Measurements from ENCODE around the gene BBX.

The BBX gene

DNA sequence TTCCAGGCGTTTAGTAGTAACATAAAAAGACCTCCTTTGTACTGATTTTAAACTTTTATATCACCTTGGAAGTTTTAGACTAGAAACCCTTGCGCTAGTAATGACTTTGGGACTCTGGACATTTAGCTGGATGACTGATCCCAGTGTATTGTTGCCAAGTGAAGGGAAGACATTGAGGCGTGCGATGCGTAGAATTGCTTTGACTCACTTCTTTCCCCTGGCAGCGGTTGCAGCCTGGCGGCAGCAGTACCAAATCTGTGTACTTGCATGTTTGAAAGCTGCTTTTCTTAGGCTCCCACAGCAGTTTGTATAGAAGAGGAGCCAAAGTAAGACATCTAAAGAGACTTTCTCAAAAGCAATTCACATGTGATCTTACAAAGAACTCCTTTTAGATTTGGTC lies 151.6 kb downstream of the BBX start:
- ATAC-seq: no peak
- no peak for TF ChIP-seq ZNF8 (CRISPR knock-in tag; IDR thresholded peaks at IDR 0.05)

DNA sequence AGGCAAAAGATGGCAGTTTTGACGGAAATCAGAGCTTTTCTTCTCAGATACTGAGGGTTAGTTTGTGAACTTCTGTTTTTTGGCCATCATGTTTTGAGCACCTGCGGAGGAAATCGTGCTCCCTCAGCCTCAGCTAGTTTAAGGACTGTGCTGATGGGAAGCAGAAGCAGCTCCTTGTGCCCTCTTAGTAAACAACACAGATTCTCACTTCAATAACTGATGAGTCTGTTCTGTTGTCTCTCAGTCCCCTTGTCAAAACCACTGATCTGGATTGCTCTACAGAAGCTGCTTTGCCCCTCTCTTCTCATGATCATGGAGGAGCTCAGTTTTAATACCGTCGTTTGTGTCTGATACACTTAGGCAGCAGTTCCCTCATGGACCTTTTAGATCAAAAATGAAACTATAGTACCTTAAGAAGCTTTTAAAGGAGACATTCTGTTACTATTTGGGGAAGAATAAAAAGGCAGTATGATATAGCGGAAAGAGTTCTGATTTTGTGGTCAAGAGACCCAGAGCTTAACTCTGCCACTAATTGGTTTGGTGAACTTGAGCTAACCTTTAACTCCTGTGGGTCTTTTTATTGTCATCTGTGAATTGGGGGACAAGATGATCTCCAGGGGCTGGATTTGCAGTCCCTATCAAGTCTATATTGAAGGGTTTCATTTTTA lies 152.6 kb downstream of the BBX start:
- peak; percentile 29; the same call in 2 of the 3 replicates for ATAC-seq
- TF ChIP-seq GLIS3 (CRISPR knock-in tag; IDR thresholded peaks at IDR 0.05): no peak

DNA sequence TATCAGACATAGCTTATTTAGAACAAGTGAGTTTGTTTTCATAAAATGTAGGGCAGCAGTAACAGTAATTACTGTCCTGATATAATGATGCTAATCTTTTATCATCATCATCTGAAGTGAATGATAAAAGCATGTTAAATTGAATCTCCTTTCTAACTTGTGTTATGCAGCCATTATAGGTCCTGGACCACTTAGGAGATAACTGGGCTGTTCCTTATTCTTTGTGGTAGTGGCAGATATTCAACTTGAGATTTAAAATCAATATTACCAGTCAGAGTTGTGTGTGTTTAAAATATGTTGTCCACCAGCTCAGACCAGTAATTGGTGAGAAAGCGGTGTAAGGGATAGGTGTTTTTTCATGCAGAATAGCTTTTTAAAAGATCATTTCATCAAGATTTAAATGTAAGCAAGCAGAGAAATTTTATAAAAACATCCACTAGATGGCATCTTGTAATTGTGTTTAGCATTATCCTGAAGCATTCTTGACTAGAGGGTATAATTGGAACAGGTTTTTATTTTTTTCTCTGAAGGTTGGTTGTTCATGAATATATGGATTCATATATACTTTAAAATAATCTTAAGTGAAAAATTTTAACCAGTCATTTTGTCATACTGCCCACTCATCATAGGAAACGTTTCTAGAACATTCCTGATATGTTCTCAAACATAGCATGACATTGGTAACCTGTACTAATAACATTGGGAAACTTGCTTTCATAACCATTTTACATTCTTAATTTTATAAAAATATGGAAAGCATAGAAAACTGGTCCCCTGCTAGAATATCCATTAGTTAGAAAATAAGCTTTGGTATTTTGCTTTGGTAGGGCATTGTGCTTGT lies 153.9 kb downstream of the BBX start:
- peak; percentile 77 for ATAC-seq
- TF ChIP-seq ZNF70 (CRISPR knock-in tag; IDR thresholded peaks at IDR 0.05) (no peak), OSR1 (CRISPR knock-in tag; IDR thresholded peaks at IDR 0.05) (no peak), ISL1 (CRISPR knock-in tag; IDR thresholded peaks at IDR 0.05) (no peak), BACH2 (CRISPR knock-in tag; IDR thresholded peaks at IDR 0.05; ENCODE audit: borderline replicate concordance) (no peak), ZFP3 (CRISPR knock-in tag; IDR thresholded peaks at IDR 0.05) (no peak), ZC3H10 (CRISPR knock-in tag; IDR thresholded peaks at IDR 0.05) (no peak)
- TF ChIP-seq, protein P1, sequence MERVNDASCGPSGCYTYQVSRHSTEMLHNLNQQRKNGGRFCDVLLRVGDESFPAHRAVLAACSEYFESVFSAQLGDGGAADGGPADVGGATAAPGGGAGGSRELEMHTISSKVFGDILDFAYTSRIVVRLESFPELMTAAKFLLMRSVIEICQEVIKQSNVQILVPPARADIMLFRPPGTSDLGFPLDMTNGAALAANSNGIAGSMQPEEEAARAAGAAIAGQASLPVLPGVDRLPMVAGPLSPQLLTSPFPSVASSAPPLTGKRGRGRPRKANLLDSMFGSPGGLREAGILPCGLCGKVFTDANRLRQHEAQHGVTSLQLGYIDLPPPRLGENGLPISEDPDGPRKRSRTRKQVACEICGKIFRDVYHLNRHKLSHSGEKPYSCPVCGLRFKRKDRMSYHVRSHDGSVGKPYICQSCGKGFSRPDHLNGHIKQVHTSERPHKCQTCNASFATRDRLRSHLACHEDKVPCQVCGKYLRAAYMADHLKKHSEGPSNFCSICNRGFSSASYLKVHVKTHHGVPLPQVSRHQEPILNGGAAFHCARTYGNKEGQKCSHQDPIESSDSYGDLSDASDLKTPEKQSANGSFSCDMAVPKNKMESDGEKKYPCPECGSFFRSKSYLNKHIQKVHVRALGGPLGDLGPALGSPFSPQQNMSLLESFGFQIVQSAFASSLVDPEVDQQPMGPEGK (CRISPR knock-in tag; IDR thresholded peaks at IDR 0.05; ENCODE audit: borderline replicate concordance): no peak
- TF ChIP-seq, protein P2, sequence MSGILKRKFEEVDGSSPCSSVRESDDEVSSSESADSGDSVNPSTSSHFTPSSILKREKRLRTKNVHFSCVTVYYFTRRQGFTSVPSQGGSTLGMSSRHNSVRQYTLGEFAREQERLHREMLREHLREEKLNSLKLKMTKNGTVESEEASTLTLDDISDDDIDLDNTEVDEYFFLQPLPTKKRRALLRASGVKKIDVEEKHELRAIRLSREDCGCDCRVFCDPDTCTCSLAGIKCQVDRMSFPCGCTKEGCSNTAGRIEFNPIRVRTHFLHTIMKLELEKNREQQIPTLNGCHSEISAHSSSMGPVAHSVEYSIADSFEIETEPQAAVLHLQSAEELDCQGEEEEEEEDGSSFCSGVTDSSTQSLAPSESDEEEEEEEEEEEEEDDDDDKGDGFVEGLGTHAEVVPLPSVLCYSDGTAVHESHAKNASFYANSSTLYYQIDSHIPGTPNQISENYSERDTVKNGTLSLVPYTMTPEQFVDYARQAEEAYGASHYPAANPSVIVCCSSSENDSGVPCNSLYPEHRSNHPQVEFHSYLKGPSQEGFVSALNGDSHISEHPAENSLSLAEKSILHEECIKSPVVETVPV (CRISPR knock-in tag; IDR thresholded peaks at IDR 0.05): no peak

DNA sequence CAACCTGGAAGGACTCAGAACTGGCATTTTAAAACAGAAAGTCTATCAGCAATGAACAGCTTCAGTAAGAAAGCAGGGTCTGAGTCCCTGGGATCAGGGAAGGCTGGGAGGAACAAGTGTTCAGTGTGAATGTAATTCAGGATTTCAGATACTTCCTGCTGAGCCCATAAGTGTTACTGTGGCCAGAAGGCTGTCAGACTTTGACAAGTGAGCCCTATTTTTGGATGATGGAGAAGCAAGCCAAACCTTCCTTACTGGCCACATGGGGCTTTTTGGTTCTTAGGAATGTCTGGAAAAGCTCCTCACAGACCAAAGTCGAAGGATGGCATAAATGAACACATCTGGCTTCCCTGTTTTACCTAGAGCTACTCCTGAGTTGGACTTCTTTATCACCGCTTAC lies 157.2 kb downstream of the BBX start:
- TF ChIP-seq ZNF565 (CRISPR knock-in tag; conservative IDR thresholded peaks at IDR 0.05; ENCODE audit: low read depth) (no peak), ZFP3 (CRISPR knock-in tag; IDR thresholded peaks at IDR 0.05) (no peak), CSDC2 (CRISPR knock-in tag; IDR thresholded peaks at IDR 0.05) (no peak), TCF4 (CRISPR knock-in tag; IDR thresholded peaks at IDR 0.05; ENCODE audit: borderline replicate concordance) (no peak), ZNF8 (CRISPR knock-in tag; IDR thresholded peaks at IDR 0.05) (no peak), SNAI2 (CRISPR knock-in tag; IDR thresholded peaks at IDR 0.05) (no peak), ISL1 (CRISPR knock-in tag; IDR thresholded peaks at IDR 0.05) (no peak)
- TF ChIP-seq, protein P3, sequence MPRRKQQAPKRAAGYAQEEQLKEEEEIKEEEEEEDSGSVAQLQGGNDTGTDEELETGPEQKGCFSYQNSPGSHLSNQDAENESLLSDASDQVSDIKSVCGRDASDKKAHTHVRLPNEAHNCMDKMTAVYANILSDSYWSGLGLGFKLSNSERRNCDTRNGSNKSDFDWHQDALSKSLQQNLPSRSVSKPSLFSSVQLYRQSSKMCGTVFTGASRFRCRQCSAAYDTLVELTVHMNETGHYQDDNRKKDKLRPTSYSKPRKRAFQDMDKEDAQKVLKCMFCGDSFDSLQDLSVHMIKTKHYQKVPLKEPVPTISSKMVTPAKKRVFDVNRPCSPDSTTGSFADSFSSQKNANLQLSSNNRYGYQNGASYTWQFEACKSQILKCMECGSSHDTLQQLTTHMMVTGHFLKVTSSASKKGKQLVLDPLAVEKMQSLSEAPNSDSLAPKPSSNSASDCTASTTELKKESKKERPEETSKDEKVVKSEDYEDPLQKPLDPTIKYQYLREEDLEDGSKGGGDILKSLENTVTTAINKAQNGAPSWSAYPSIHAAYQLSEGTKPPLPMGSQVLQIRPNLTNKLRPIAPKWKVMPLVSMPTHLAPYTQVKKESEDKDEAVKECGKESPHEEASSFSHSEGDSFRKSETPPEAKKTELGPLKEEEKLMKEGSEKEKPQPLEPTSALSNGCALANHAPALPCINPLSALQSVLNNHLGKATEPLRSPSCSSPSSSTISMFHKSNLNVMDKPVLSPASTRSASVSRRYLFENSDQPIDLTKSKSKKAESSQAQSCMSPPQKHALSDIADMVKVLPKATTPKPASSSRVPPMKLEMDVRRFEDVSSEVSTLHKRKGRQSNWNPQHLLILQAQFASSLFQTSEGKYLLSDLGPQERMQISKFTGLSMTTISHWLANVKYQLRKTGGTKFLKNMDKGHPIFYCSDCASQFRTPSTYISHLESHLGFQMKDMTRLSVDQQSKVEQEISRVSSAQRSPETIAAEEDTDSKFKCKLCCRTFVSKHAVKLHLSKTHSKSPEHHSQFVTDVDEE (CRISPR knock-in tag; IDR thresholded peaks at IDR 0.05): no peak
- TF ChIP-seq, protein P4, sequence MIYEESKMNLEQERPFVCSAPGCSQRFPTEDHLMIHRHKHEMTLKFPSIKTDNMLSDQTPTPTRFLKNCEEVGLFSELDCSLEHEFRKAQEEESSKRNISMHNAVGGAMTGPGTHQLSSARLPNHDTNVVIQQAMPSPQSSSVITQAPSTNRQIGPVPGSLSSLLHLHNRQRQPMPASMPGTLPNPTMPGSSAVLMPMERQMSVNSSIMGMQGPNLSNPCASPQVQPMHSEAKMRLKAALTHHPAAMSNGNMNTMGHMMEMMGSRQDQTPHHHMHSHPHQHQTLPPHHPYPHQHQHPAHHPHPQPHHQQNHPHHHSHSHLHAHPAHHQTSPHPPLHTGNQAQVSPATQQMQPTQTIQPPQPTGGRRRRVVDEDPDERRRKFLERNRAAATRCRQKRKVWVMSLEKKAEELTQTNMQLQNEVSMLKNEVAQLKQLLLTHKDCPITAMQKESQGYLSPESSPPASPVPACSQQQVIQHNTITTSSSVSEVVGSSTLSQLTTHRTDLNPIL (CRISPR knock-in tag; IDR thresholded peaks at IDR 0.05; ENCODE audit: low read depth): no peak
- TF ChIP-seq, protein P5, sequence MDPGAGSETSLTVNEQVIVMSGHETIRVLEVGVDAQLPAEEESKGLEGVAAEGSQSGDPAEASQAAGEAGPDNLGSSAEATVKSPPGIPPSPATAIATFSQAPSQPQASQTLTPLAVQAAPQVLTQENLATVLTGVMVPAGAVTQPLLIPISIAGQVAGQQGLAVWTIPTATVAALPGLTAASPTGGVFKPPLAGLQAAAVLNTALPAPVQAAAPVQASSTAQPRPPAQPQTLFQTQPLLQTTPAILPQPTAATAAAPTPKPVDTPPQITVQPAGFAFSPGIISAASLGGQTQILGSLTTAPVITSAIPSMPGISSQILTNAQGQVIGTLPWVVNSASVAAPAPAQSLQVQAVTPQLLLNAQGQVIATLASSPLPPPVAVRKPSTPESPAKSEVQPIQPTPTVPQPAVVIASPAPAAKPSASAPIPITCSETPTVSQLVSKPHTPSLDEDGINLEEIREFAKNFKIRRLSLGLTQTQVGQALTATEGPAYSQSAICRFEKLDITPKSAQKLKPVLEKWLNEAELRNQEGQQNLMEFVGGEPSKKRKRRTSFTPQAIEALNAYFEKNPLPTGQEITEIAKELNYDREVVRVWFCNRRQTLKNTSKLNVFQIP (CRISPR knock-in tag; IDR thresholded peaks at IDR 0.05; ENCODE audit: borderline replicate concordance, low read depth): no peak
- ATAC-seq: no peak; the same call in 2 of the 3 replicates

All from SK-N-SH treated with all-trans-retinoic acid at 6 μM for 48 hours (cell line).